Panc1 (cell line): Measurements from ENCODE around the gene CAMK1D. TPM values are rescaled to one million over a fixed set of nuclear protein-coding genes. Genes with fewer than 3 reads are reported as not detected.

Experiments used
- ATAC-seq: fragments of 200-7000 bp; cut with Tn5 transposase; 2 replicates; pipeline ENCODE4 v1.9.1; 2020; ENCODE audit warnings: mild to moderate bottlenecking, moderate library complexity
- BruUV-seq: library from RNA; stranded (reverse); fragments of 400-500 nt; replicated peaks from 2 replicates; lab custom pipeline; 2021; lab: Mats Ljungman, UMichigan
- CTCF ChIA-PET: fragments of 300-600 bp; sonication (Branson Sonifier 250); formaldehyde crosslinking; loops from one replicate; lab custom pipeline; 2022; ENCODE audit warnings: antibody characterized with exemption; lab: Charles Lee
- POLR2A ChIA-PET: fragments of 300-600 bp; sonication (Branson Sonifier 250); formaldehyde crosslinking; loops from one replicate; lab custom pipeline; 2022; ENCODE audit warnings: antibody characterized with exemption; lab: Charles Lee
- DNase-seq: peaks from one replicate; pipeline ENCODE4 v3.0.0-alpha.2; 2010; ENCODE audit warnings: low read depth, low spot score
- H3K27ac ChIP-seq: 2 replicates; pipeline ENCODE4 v1.5.1; 2011; ENCODE audit warnings: mild to moderate bottlenecking, low read length, inconsistent platforms
- H3K27me3 ChIP-seq: fragments of 200-500 bp; sonication (Bioruptor generic); 2 replicates; pipeline ENCODE4 v1.6.0; 2014; ENCODE audit warnings: low read length, inconsistent platforms; ENCODE audit not compliant: control insufficient read depth, insufficient read depth
- H3K36me3 ChIP-seq: fragments of 200-500 bp; sonication (Bioruptor generic); 2 replicates; pipeline ENCODE4 v1.5.1; 2014; ENCODE audit warnings: inconsistent platforms, mild to moderate bottlenecking, low read length, moderate library complexity; ENCODE audit not compliant: control insufficient read depth, insufficient read depth
- H3K4me1 ChIP-seq: 2 replicates; pipeline ENCODE4 v1.5.1; 2011; ENCODE audit warnings: inconsistent platforms, mild to moderate bottlenecking, low read length, moderate library complexity; ENCODE audit not compliant: control insufficient read depth, insufficient read depth
- H3K4me3 ChIP-seq, 2 experiments: 2 replicates each; pipeline ENCODE4 v1.5.1; 2011 to 2012; ENCODE audit warnings: low read depth in 2 of 2, low read length in 2 of 2, mild to moderate bottlenecking in 2 of 2, inconsistent platforms in 1 of 2, moderate library complexity in 1 of 2
- H3K9me3 ChIP-seq: fragments of 200-500 bp; sonication (Bioruptor generic); 2 replicates; pipeline ENCODE4 v1.5.1; 2014; ENCODE audit warnings: low read depth, mild to moderate bottlenecking, inconsistent platforms, low read length, moderate library complexity; ENCODE audit not compliant: control insufficient read depth, insufficient read depth
- CTCF ChIP-seq: fragments of 450-650 bp; IDR thresholded peaks from 2 replicates; pipeline ENCODE4 v1.5.1; 2017; ENCODE audit warnings: mild to moderate bottlenecking
- POLR2AphosphoS5 ChIP-seq: IDR thresholded peaks from 2 replicates; pipeline ENCODE4 v1.6.1; 2012; ENCODE audit warnings: mild to moderate bottlenecking, low read depth, low read length, moderate library complexity
- SIN3A ChIP-seq: IDR thresholded peaks from 2 replicates; pipeline ENCODE4 v1.6.1; 2012; ENCODE audit warnings: low read depth, mild to moderate bottlenecking, low read length, moderate library complexity, borderline replicate concordance; ENCODE audit not compliant: insufficient read depth
- TCF7L2 ChIP-seq: IDR thresholded peaks from 2 replicates; pipeline ENCODE4 v1.6.1; 2011; ENCODE audit warnings: mild to moderate bottlenecking, low read depth, low read length, inconsistent platforms
- in situ Hi-C: cut with HindIII; loops from 2 replicates; pipeline ENCODE4 v1.10.0; 2016; ENCODE audit warnings: low sequenced_read_pairs, low pct_unique_long_range_greater_than_20kb
- intact Hi-C: fragments of 100-400 bp; cut with micrococcal nuclease; formaldehyde crosslinking; loops from one replicate; pipeline ENCODE4 v1.10.0; 2022; ENCODE audit not compliant: unreplicated experiment
- total RNA-seq: library from RNA; stranded (reverse); gene quantifications from one replicate; pipeline ENCODE4 v1.2.1, GENCODE V29; 2021; ENCODE audit not compliant: unreplicated experiment
- TF ChIP-seq, protein P1 (sequence below), 2 experiments: IDR thresholded peaks; 2 replicates each; pipeline ENCODE4 v1.6.1; 2011 to 2012; ENCODE audit warnings: low read depth in 2 of 2, control low read depth in 1 of 2, low read length in 1 of 2, mild to moderate bottlenecking in 1 of 2, moderate library complexity in 1 of 2; ENCODE audit not compliant: insufficient read depth in 1 of 2

The CAMK1D gene
- total RNA-seq, 1 experiment from 2014 or later: 5.7 TPM

- in situ Hi-C loops (no loop called here), intact Hi-C loops (no loop called here)
- no TSS peak for BruUV-seq
- no peaks in the 10 kb centered on the region for H3K9me3 ChIP-seq
- H3K36me3 ChIP-seq: no peaks in the 10 kb centered on the region
- ChIA-PET POLR2A (no interaction called here), CTCF (no interaction called here)
- no peak for TF ChIP-seq POLR2AphosphoS5
- TF ChIP-seq TCF7L2: no peak
- TF ChIP-seq SIN3A: no peak
- TF ChIP-seq, protein P1, sequence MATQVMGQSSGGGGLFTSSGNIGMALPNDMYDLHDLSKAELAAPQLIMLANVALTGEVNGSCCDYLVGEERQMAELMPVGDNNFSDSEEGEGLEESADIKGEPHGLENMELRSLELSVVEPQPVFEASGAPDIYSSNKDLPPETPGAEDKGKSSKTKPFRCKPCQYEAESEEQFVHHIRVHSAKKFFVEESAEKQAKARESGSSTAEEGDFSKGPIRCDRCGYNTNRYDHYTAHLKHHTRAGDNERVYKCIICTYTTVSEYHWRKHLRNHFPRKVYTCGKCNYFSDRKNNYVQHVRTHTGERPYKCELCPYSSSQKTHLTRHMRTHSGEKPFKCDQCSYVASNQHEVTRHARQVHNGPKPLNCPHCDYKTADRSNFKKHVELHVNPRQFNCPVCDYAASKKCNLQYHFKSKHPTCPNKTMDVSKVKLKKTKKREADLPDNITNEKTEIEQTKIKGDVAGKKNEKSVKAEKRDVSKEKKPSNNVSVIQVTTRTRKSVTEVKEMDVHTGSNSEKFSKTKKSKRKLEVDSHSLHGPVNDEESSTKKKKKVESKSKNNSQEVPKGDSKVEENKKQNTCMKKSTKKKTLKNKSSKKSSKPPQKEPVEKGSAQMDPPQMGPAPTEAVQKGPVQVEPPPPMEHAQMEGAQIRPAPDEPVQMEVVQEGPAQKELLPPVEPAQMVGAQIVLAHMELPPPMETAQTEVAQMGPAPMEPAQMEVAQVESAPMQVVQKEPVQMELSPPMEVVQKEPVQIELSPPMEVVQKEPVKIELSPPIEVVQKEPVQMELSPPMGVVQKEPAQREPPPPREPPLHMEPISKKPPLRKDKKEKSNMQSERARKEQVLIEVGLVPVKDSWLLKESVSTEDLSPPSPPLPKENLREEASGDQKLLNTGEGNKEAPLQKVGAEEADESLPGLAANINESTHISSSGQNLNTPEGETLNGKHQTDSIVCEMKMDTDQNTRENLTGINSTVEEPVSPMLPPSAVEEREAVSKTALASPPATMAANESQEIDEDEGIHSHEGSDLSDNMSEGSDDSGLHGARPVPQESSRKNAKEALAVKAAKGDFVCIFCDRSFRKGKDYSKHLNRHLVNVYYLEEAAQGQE (IDR thresholded peaks at IDR 0.05; ENCODE audit: insufficient read depth in 1 of 2, low read depth in 2 of 2, low read length in 1 of 2): no peak
- TF ChIP-seq CTCF: no peak
- H3K4me1 ChIP-seq: no peaks in the 10 kb centered on the region; the same call in 1 of the 2 replicates
- H3K27me3 ChIP-seq: no peaks in the 10 kb centered on the region
- ATAC-seq (no peak), DNase-seq (no peak)
- H3K4me3 ChIP-seq: no peak overlapping the region
- H3K27ac ChIP-seq: no peak overlapping the region
Observed at GRCh38 chr10:12409613-12410012, 60.3 kb downstream of the CAMK1D start.

- intact Hi-C loops (no loop called here), in situ Hi-C loops (no loop called here)
Observed at GRCh38 chr10:12412666-12413368, 63.5 kb downstream of the CAMK1D start.

More at GRCh38 chr10:12412666-12413368, 63.5 kb downstream of the CAMK1D start:
- Histone ChIP-seq H3K27ac (no peak overlapping the region), H3K4me1 (no peaks in the 10 kb centered on the region), H3K27me3 (no peaks in the 10 kb centered on the region), H3K36me3 (no peaks in the 10 kb centered on the region), H3K4me3 (no peak overlapping the region), H3K9me3 (no peaks in the 10 kb centered on the region)
- BruUV-seq: no TSS peak
- TF ChIP-seq, protein P1 (IDR thresholded peaks at IDR 0.05; ENCODE audit: insufficient read depth in 1 of 2, low read depth in 2 of 2, low read length in 1 of 2): no peak
- no peak for TF ChIP-seq TCF7L2
- no peak for TF ChIP-seq CTCF
- no peak for TF ChIP-seq SIN3A
- no peak for ATAC-seq
- CTCF ChIA-PET: no interaction called here
- no peak for DNase-seq
- POLR2A ChIA-PET: no interaction called here
